Naive thymus-derived CD8-positive, alpha-beta T cell (primary cell): ENCODE results near the gene ULK3. TPM values are rescaled to one million over a fixed set of nuclear protein-coding genes. Genes with fewer than 3 reads are reported as not detected.

Experiments
- ATAC-seq, 2 donors: fragments of 150-1000 bp; cut with Tn5 transposase in 1 of 2; sonication (Bioruptor Pico), chemical (Tn5 transposase) in 1 of 2; 1 replicate in 1 of 2; 2 replicates in 1 of 2; pipeline ENCODE4 v1.10.0; 2021; ENCODE audit warnings: mild to moderate bottlenecking in 2 of 2, moderate library complexity in 2 of 2
- POLR2A ChIA-PET: fragments of 350-600 bp; sonication (Branson Sonifier 250); formaldehyde crosslinking; loops from one replicate; lab custom pipeline; 2021; ENCODE audit warnings: antibody characterized with exemption; lab: Charles Lee
- DNase-seq, 10 donors: peaks; one replicate each; pipeline versions ENCODE4 v3.0.0 to v3.0.0-alpha.2; 2020 to 2022
- H3K27ac Mint-ChIP-seq, 10 donors: one replicate each; pipeline ENCODE4 v1.8.0; 2020 to 2022; ENCODE audit warnings: mild to moderate bottlenecking in 10 of 10, mixed read lengths in 10 of 10, moderate library complexity in 4 of 10, inconsistent platforms in 1 of 10
- H3K27me3 Mint-ChIP-seq, 5 donors: one replicate each; pipeline ENCODE4 v1.8.0; 2021 to 2022; ENCODE audit warnings: mixed read lengths in 5 of 5
- H3K36me3 Mint-ChIP-seq, 3 donors: one replicate each; pipeline ENCODE4 v1.8.0; 2020 to 2022; ENCODE audit warnings: mixed read lengths in 3 of 3, mild to moderate bottlenecking in 2 of 3, inconsistent platforms in 1 of 3
- H3K4me1 Mint-ChIP-seq, 4 donors: one replicate each; pipeline ENCODE4 v1.8.0; 2021 to 2022; ENCODE audit warnings: mixed read lengths in 4 of 4
- H3K4me3 Mint-ChIP-seq, 10 donors: one replicate each; pipeline ENCODE4 v1.8.0; 2020 to 2022; ENCODE audit warnings: mild to moderate bottlenecking in 10 of 10, mixed read lengths in 10 of 10, moderate library complexity in 6 of 10, inconsistent platforms in 1 of 10
- H3K9me3 Mint-ChIP-seq, 9 donors: one replicate each; pipeline ENCODE4 v1.8.0; 2020 to 2022; ENCODE audit warnings: mixed read lengths in 9 of 9, mild to moderate bottlenecking in 3 of 9, inconsistent platforms in 1 of 9, moderate library complexity in 1 of 9
- polyA plus RNA-seq, 3 donors: library from polyadenylated mRNA; unstranded; fragments of 300-500 nt; fragmentation: Illumina TruSeq; gene quantifications; one replicate each; pipeline ENCODE4 v1.2.3, GENCODE V29; 2021
- total RNA-seq, 8 experiments: library from RNA in 2 of 8; stranded (reverse) in 2 of 8; gene quantifications; one replicate each; pipeline ENCODE4 v1.2.3 and lab custom pipeline; 2021 to 2026

ULK3 gene
- total and polyA plus RNA-seq, 5 experiments from 2014 or later: 16.3 to 83.6 (median 32.2) TPM

GRCh38 chr15:74850393-74850792, 7.4 kb upstream of the ULK3 start:
- DNase-seq: no peak
- Mint-ChIP-seq H3K4me3 (no peak overlapping the region), H3K36me3 (peaks cover 0 to 59% (median 10%) of the 10 kb centered on the region in 3 donors), H3K27ac (peak overlapping the region in 3 of 10 donors; percentile 19 to 57 (median 56)), H3K27me3 (no peaks in the 10 kb centered on the region), H3K9me3 (no peaks in the 10 kb centered on the region), H3K4me1 (peaks cover 8 to 14% (median 13%) of the 10 kb centered on the region in 4 donors)
- no peak for ATAC-seq
- POLR2A ChIA-PET: interaction anchor here (1.5 kb wide), 2 partner anchors 20 to 47 kb away, joined by 3 to 6 read pairs; no protein-coding TSS in a partner anchor

DNA sequence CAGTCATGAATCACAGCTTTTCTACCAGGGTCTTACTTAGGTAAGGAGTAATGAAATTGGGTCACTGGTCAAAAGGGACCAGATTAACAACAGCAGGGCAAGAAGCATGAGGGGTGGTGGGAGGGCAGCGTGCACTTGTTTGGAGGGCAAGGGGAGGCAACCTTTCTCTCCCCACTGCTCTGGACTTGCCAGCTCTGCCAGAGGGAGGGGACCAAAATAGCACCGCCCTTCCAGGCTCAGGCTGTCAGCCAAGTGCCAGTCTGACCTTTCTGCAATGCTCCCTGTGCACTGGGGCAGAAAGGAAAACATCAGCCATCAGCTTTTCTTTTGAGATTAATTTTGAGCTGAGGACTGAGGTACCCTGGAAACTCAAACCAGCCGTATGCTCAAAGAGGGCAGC, 4.5 kb upstream of the ULK3 start:
- no peaks in the 10 kb centered on the region for H3K27me3 Mint-ChIP-seq
- no peaks in the 10 kb centered on the region for H3K9me3 Mint-ChIP-seq
- peaks cover 0 to 47% (median 10%) of the 10 kb centered on the region in 3 donors for H3K36me3 Mint-ChIP-seq
- peaks cover 18 to 37% (median 33%) of the 10 kb centered on the region in 4 donors for H3K4me1 Mint-ChIP-seq
- peak overlapping the region in 9 of 10 donors; percentile 53 to 87 (median 66) for H3K27ac Mint-ChIP-seq
- no peak for ATAC-seq
- DNase-seq: no peak
- peak overlapping the region in 1 of 10 donors; percentile 15 for H3K4me3 Mint-ChIP-seq
- POLR2A ChIA-PET: interaction anchor here (0.6 to 7.6 kb wide), 8 partner anchors 8 to 217 kb away, joined by 3 to 68 read pairs (median 4); partner anchors contain the start of gene SCAMP2

GRCh38 chr15:74845581-74845980, 2.6 kb upstream of the ULK3 start:
- Mint-ChIP-seq H3K4me3 (peak overlapping the region; percentile 61 to 92 (median 82)), H3K9me3 (no peaks in the 10 kb centered on the region), H3K27me3 (no peaks in the 10 kb centered on the region), H3K4me1 (peaks cover 28 to 55% (median 50%) of the 10 kb centered on the region in 4 donors), H3K27ac (peak overlapping the region; percentile 90 to 98 (median 94)), H3K36me3 (peaks cover 0 to 37% (median 6%) of the 10 kb centered on the region in 3 donors)
- ATAC-seq (peak in 1 of 2 donors; percentile 17), DNase-seq (peak in 2 of 10 donors; percentile 28 to 31)
- POLR2A ChIA-PET: interaction anchor here (1.1 to 7.6 kb wide), 8 partner anchors 14 to 65 kb away, joined by 3 to 68 read pairs (median 8); partner anchors contain the start of genes CSK, FAM219B and SCAMP2

GRCh38 chr15:74845208-74845568, 2.2 kb upstream of the ULK3 start:
- Mint-ChIP-seq H3K4me1 (peaks cover 29 to 56% (median 51%) of the 10 kb centered on the region in 4 donors), H3K4me3 (peak overlapping the region; percentile 61 to 92 (median 82)), H3K36me3 (peaks cover 0 to 33% (median 6%) of the 10 kb centered on the region in 3 donors), H3K27me3 (no peaks in the 10 kb centered on the region), H3K27ac (peak overlapping the region; percentile 90 to 98 (median 94)), H3K9me3 (no peaks in the 10 kb centered on the region)
- peak; percentile 15 to 72 (median 46) for DNase-seq
- ATAC-seq: peak; percentile 43 to 48
- POLR2A ChIA-PET: interaction anchor here (0.9 to 7.6 kb wide), 17 partner anchors 11 to 74 kb away, joined by 3 to 68 read pairs (median 7); partner anchors contain the start of genes CSK, FAM219B, MPI and SCAMP2

DNA sequence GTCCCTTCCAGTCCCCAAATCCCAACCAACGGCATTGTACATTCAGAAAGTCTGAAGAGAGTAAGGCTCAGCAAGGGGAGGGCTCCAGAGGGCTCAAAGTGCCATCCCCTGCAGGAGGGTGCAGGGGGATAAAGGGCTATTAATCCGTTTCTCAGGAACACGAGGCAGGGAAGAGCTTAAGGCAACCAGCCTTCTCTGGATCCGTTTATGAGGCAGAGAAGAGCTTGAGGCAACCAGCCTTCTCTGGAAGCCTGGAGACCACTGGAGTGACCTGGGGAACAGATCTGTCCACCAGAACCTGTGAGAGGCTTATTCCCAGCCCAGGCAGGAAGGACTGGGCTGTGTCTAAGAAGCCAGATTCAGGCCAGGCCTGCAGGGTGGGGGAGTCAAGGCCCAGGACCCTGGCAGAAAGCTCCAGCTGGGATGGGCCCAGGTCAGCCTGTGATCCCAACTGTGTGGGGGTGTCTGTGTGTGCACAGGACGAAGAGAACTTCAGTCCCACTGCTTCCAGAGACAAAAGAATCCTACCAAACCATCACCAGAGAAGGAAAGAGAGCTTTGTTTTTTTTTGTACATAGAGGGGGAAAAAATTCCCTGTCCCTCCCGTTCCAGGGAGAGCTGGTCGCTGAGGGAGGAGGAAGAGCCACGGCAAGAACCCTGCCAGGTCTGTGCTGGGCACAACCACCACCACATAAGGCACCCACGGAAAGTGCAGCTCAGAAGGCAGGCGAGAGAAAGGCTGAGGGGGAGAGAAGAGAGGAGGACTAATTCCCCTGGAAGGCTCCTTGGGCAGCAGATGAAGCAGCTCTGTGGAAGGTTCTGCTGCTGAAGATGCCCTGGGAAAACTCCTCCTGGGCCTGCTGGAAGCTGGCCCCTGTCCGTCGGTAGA, 1.6 kb upstream of the ULK3 start:
- POLR2A ChIA-PET: interaction anchor here (0.5 to 7.6 kb wide), 21 partner anchors 9 to 527 kb away, joined by 3 to 68 read pairs (median 5); partner anchors contain the start of genes COX5A, CSK, FAM219B and MPI
- Mint-ChIP-seq H3K36me3 (peaks cover 0 to 28% (median 5%) of the 10 kb centered on the region in 3 donors), H3K27me3 (no peaks in the 10 kb centered on the region), H3K9me3 (no peaks in the 10 kb centered on the region), H3K4me1 (peaks cover 29 to 56% (median 51%) of the 10 kb centered on the region in 4 donors), H3K4me3 (peak overlapping the region; percentile 61 to 92 (median 82)), H3K27ac (peak overlapping the region; percentile 90 to 98 (median 94))
- DNase-seq (peak in 1 of 10 donors; percentile 15), ATAC-seq (peak in 1 of 2 donors; percentile 3)

GRCh38 chr15:74843891-74844299, 939 bp upstream of the ULK3 start:
- Mint-ChIP-seq H3K9me3 (no peaks in the 10 kb centered on the region), H3K36me3 (peaks cover 0 to 29% (median 5%) of the 10 kb centered on the region in 3 donors), H3K27me3 (no peaks in the 10 kb centered on the region), H3K4me1 (peaks cover 30 to 56% (median 53%) of the 10 kb centered on the region in 4 donors), H3K27ac (peak overlapping the region in 9 of 10 donors; percentile 84 to 98 (median 96)), H3K4me3 (peak overlapping the region in 9 of 10 donors; percentile 74 to 92 (median 86))
- no peak for ATAC-seq
- DNase-seq: no peak
- POLR2A ChIA-PET: interaction anchor here (0.9 to 7.6 kb wide), 18 partner anchors 9 to 94 kb away, joined by 3 to 68 read pairs (median 5); partner anchors contain the start of genes COX5A, CSK, FAM219B and SCAMP2

GRCh38 chr15:74843445-74843828, 481 bp upstream of the ULK3 start:
- Mint-ChIP-seq H3K36me3 (peaks cover 0 to 28% (median 5%) of the 10 kb centered on the region in 3 donors), H3K27me3 (no peaks in the 10 kb centered on the region), H3K9me3 (no peaks in the 10 kb centered on the region), H3K4me3 (peak overlapping the region; percentile 74 to 92 (median 86)), H3K27ac (peak overlapping the region; percentile 84 to 98 (median 96)), H3K4me1 (peaks cover 30 to 56% (median 53%) of the 10 kb centered on the region in 4 donors)
- POLR2A ChIA-PET: interaction anchor here (0.9 to 7.6 kb wide), 15 partner anchors 10 to 95 kb away, joined by 3 to 68 read pairs (median 5); partner anchors contain the start of genes COX5A, CSK, FAM219B and SCAMP2
- ATAC-seq (no peak), DNase-seq (no peak)

DNA sequence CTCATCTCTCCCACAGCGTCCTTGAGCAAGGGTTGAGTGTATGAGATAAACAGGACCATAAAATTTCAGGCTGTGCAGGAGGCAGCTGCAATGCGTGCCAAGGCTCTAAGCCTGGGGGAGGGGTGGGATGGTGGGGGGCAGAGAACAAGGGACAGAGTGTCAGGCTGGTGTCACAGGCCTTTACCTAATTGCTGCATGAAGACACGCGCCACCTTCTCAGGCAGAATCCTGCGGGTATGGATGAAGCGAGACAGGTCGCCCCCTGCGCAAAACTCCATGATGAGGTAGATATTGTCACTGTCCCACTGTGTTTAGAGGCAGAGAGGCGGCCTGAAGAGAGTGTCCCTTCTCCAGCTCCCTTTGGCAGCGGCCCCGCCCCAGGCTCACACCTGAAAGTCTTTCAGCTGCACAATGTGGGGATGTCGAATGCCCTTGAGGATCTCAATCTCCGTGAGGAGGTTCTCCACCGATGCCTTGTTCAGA, 1.0 kb downstream of the ULK3 start:
- H3K9me3 Mint-ChIP-seq: no peaks in the 10 kb centered on the region
- H3K4me1 Mint-ChIP-seq: peaks cover 30 to 56% (median 52%) of the 10 kb centered on the region in 4 donors
- H3K36me3 Mint-ChIP-seq: peaks cover 0 to 18% (median 2%) of the 10 kb centered on the region in 3 donors
- no peaks in the 10 kb centered on the region for H3K27me3 Mint-ChIP-seq
- DNase-seq (no peak), ATAC-seq (no peak)
- H3K27ac Mint-ChIP-seq: peak overlapping the region in 7 of 10 donors; percentile 61 to 98 (median 86)
- peak overlapping the region; percentile 41 to 93 (median 88) for H3K4me3 Mint-ChIP-seq
- POLR2A ChIA-PET: interaction anchor here (0.9 to 7.6 kb wide), 9 partner anchors 11 to 210 kb away, joined by 3 to 68 read pairs (median 5); partner anchors contain the start of genes COX5A, FAM219B and SCAMP2

DNA sequence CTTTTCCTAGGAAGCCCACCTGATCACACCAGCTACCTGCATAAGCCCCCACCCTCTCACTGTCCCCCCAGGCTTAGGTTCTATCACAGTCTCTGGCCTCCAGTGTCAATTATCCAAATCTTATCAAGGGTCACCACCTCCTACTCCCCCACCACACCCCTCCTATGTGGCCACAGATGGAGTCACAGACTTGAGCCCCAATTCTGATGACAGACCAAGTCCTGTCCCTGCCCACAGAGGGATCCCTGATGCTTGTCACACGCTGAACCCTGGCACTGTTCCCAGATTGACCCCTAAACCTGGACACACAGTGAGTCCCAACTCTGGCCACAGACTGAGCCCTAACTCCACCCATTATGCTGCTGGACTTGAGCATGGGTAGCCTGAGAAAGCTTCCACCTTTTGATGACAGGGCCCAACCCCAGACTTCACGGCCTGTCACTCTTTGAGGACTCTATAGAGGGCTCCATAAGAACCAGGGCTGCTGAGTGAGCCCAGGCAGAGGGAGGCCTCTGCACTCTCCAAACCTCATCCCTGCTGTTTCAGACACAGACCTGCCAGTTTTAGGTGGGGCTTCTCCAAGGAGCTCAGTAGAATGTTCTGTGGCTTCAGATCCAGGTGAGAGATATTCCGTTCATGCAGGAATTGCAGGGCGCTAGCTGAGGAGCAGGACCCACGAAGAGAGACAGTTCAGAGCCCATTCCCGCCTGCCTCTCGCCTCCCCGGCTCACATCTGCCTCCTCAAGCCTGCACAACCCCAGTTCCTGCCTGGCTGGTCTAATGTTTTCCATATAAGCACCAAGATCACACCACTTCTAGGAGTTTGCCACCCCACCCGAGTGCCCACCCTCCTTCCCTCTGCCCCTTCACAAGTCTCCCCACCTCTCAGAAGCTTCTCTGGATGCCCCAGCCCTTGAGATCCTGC, 1.8 kb downstream of the ULK3 start:
- POLR2A ChIA-PET: interaction anchor here (0.6 to 7.6 kb wide), 7 partner anchors 10 to 181 kb away, joined by 3 to 68 read pairs (median 5); partner anchors contain the start of genes COX5A, FAM219B and SCAMP2
- ATAC-seq (no peak), DNase-seq (no peak)
- Mint-ChIP-seq H3K27ac (peak overlapping the region in 8 of 10 donors; percentile 13 to 74 (median 63)), H3K9me3 (no peaks in the 10 kb centered on the region), H3K4me3 (peak overlapping the region; percentile 34 to 93 (median 88)), H3K36me3 (peaks cover 0 to 20% (median 0%) of the 10 kb centered on the region in 3 donors), H3K27me3 (no peaks in the 10 kb centered on the region), H3K4me1 (peaks cover 28 to 56% (median 49%) of the 10 kb centered on the region in 4 donors)

- H3K27ac Mint-ChIP-seq: peak overlapping the region in 1 of 10 donors; percentile 53
- no peak for DNase-seq
- POLR2A ChIA-PET: interaction anchor here (0.6 to 1.3 kb wide), 4 partner anchors 12 to 180 kb away, joined by 3 to 4 read pairs (median 4); no protein-coding TSS in a partner anchor
These were observed 3.2 kb downstream of the ULK3 start for GRCh38 chr15:74839526-74840395.

More at GRCh38 chr15:74839526-74840395, 3.2 kb downstream of the ULK3 start:
- peaks cover 0 to 24% (median 0%) of the 10 kb centered on the region in 3 donors for H3K36me3 Mint-ChIP-seq
- no peaks in the 10 kb centered on the region for H3K9me3 Mint-ChIP-seq
- no peak for ATAC-seq
- H3K4me3 Mint-ChIP-seq: no peak overlapping the region
- peaks cover 23 to 50% (median 37%) of the 10 kb centered on the region in 4 donors for H3K4me1 Mint-ChIP-seq
- H3K27me3 Mint-ChIP-seq: no peaks in the 10 kb centered on the region
